Lower leg skin (tissue), 3 donors: ENCODE results near the gene DTD1.

Experiments used
- POLR2A ChIP-seq, 2 donors: fragments of 450-650 bp; IDR thresholded peaks; one replicate each; pipeline ENCODE4 v1.6.1; 2016 to 2017; ENCODE audit warnings: antibody characterized with exemption in 2 of 2, mild to moderate bottlenecking in 1 of 2, moderate library complexity in 1 of 2
- TF ChIP-seq, protein P1 (sequence below), 3 donors: fragments of 450-650 bp; IDR thresholded peaks; one replicate each; pipeline ENCODE4 v1.5.1; 2016; ENCODE audit warnings: antibody characterized with exemption in 3 of 3, mild to moderate bottlenecking in 3 of 3, moderate library complexity in 2 of 3

DNA sequence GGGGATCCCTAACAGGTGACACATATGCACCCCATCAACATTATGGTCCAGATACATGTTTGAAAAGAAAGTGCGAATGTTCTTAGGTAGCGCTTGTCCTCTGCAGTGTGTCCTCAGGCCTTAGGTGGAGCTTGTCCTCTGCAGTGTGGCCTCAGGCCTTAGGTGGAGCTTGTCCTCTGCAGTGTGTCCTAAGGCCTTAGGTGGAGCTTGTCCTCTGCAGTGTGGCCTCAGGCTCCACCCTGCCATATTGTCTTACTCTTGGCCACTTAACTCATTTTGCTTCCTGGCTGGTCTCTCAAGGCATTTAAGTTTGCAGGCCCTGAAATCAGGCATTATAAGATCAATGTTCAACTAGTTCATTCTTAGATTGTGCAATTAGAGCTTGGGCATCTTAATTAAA lies 151.0 kb downstream of the DTD1 start:
- TF ChIP-seq, protein P1, sequence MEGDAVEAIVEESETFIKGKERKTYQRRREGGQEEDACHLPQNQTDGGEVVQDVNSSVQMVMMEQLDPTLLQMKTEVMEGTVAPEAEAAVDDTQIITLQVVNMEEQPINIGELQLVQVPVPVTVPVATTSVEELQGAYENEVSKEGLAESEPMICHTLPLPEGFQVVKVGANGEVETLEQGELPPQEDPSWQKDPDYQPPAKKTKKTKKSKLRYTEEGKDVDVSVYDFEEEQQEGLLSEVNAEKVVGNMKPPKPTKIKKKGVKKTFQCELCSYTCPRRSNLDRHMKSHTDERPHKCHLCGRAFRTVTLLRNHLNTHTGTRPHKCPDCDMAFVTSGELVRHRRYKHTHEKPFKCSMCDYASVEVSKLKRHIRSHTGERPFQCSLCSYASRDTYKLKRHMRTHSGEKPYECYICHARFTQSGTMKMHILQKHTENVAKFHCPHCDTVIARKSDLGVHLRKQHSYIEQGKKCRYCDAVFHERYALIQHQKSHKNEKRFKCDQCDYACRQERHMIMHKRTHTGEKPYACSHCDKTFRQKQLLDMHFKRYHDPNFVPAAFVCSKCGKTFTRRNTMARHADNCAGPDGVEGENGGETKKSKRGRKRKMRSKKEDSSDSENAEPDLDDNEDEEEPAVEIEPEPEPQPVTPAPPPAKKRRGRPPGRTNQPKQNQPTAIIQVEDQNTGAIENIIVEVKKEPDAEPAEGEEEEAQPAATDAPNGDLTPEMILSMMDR (IDR thresholded peaks at IDR 0.05): no peak
- no peak for TF ChIP-seq POLR2A (IDR thresholded peaks at IDR 0.05)
